Measurements from ENCODE around the gene FAM20C. TPM values are rescaled to one million over a fixed set of nuclear protein-coding genes. Genes with fewer than 3 reads are reported as not detected.
"Not testable (repeated sequence)": the region's sequence is repeated elsewhere in the genome, so short reads cannot be mapped to it uniquely, and the experiment has no call there.

Gene FAM20C
- total and polyA plus RNA-seq, 2 of the 8 experiments (the other 6 are each of a cell fraction or from before 2014, with no cell fraction given), result 9.5 to 34.8 TPM

- H4K8ac ChIP-seq (ENCODE audit: extremely low read depth, insufficient read depth, low read length); H3K79me1 ChIP-seq (ENCODE audit: low read depth, low read length); H3K4ac ChIP-seq (replicated peaks; ENCODE audit: insufficient read length, low read depth, low read length); H3K4me1 ChIP-seq (replicated peaks in 1 of 4; ENCODE audit: control insufficient read depth in 3 of 4, insufficient read depth in 4 of 4, low read length in 3 of 4); H3K23ac ChIP-seq (ENCODE audit: insufficient read length); H3K79me2 ChIP-seq (ENCODE audit: control insufficient read depth in 1 of 2, insufficient read depth in 2 of 2, low read length in 2 of 2); H2BK5ac ChIP-seq (ENCODE audit: low read depth, low read length); H3K56ac ChIP-seq (replicated peaks; ENCODE audit: insufficient read length, low read depth, low read length); H2AFZ ChIP-seq (ENCODE audit: low read length); H3K27me3 ChIP-seq (replicated peaks in 1 of 4; ENCODE audit: control insufficient read depth in 3 of 4, extremely low read depth in 1 of 4, insufficient read depth in 3 of 4, low read length in 3 of 4); H3K4me2 ChIP-seq (ENCODE audit: insufficient read depth in 1 of 2, low read depth in 2 of 2, low read length in 2 of 2); H4K5ac ChIP-seq (ENCODE audit: insufficient read length, low read depth, low read length); H2BK12ac ChIP-seq (ENCODE audit: low read depth, low read length); FAIRE-seq; H4K20me1 ChIP-seq (replicated peaks in 1 of 2; ENCODE audit: control insufficient read depth in 1 of 2, insufficient read depth in 2 of 2, low read length in 2 of 2); POLR2A ChIA-PET (ENCODE audit: partially characterized antibody); H2BK120ac ChIP-seq (replicated peaks; ENCODE audit: low read depth, low read length); H4K91ac ChIP-seq (replicated peaks; ENCODE audit: insufficient read length, low read length); H2BK15ac ChIP-seq (ENCODE audit: low read length); H2AK5ac ChIP-seq (ENCODE audit: low read depth, low read length); H3K27ac ChIP-seq (ENCODE audit: low read depth, low read length); H3K18ac ChIP-seq (ENCODE audit: extremely low read depth, low read length); H3K9ac ChIP-seq (replicated peaks in 1 of 4; ENCODE audit: extremely low read depth in 1 of 4, low read depth in 3 of 4, low read length in 3 of 4); H2BK20ac ChIP-seq (ENCODE audit: low read length); H3K4me3 ChIP-seq (ENCODE audit: extremely low read depth in 1 of 4, insufficient read depth in 2 of 4, low read depth in 3 of 4, low read length in 4 of 4); H3K23me2 ChIP-seq (ENCODE audit: low read depth, low read length); H3K14ac ChIP-seq (ENCODE audit: insufficient read length): not testable (repeated sequence)
- DNase-seq (ENCODE audit: low read depth in 1 of 2, low spot score in 2 of 2), result peak in 1 of 2 experiments; percentile 75
- 88% methylated on average over 4 of the region's 37 CpGs; no CpG with 5 or more reads in 1 of the 2 experiments for WGBS, 2 experiments (ENCODE audit: extremely low coverage in 1 of 2, insufficient coverage in 1 of 2, insufficient read length in 1 of 2, insufficient replicate concordance in 2 of 2, low coverage in 1 of 2, low lambda C conversion rate in 2 of 2, missing lambda C conversion rate in 1 of 2)
- Histone ChIP-seq H3K9me3 (ENCODE audit: insufficient read depth in 2 of 2, low read depth in 1 of 2, low read length in 1 of 2) (peaks cover 62 to 94% of the 10 kb centered on the region in 2 experiments), H3K36me3 (ENCODE audit: control insufficient read depth in 2 of 4, insufficient read depth in 4 of 4, low read length in 3 of 4) (peaks cover 3 to 30% (median 16%) of the 10 kb centered on the region in 4 experiments; a peak in 6 of 8 replicates)
- CTCF ChIA-PET (ENCODE audit: partially characterized antibody), result interaction anchor here (0.6 to 2.1 kb wide), 13 partner anchors 10 to 865 kb away, joined by 3 to 10 read pairs (median 3); no protein-coding TSS in a partner anchor
- peak in 1 of 3 experiments; percentile 47; a peak in 2 of 4 replicates for TF ChIP-seq CTCF (IDR thresholded peaks at IDR 0.05; ENCODE audit: control extremely low read depth in 1 of 3, insufficient read depth in 1 of 3, low read depth in 1 of 3, low read length in 3 of 3)
Observed at GRCh38 chr7:263483-264351, 71.3 kb downstream of the FAM20C start.
